A673 (cell line): ENCODE data around the gene RELL1. TPM values are rescaled to one million over a fixed set of nuclear protein-coding genes. Genes with fewer than 3 reads are reported as not detected.

Experiments used
- BruUV-seq: library from RNA; stranded (reverse); fragments of 400-500 nt; replicated peaks from 2 replicates; lab custom pipeline; 2021; lab: Mats Ljungman, UMichigan
- CTCF ChIA-PET: fragments of 300-600 bp; sonication (Branson Sonifier 250); formaldehyde crosslinking; loops from one replicate; lab custom pipeline; 2022; ENCODE audit warnings: antibody characterized with exemption; lab: Charles Lee
- POLR2A ChIA-PET: fragments of 300-600 bp; sonication (Branson Sonifier 250); formaldehyde crosslinking; loops from one replicate; lab custom pipeline; 2022; ENCODE audit warnings: antibody characterized with exemption; ENCODE audit not compliant: low non-redundant PET; lab: Charles Lee
- DNase-seq: peaks from one replicate; pipeline ENCODE4 v3.0.0-alpha.2; 2015; ENCODE audit warnings: low spot score
- H3K27ac ChIP-seq: fragments of 200-600 bp; sonication (generic); 2 replicates; pipeline ENCODE4 v1.5.1; 2016; ENCODE audit warnings: mixed run types, low read depth, mild to moderate bottlenecking, mixed read lengths, antibody characterized with exemption, low read length; ENCODE audit not compliant: poor library complexity, severe bottlenecking
- H3K27me3 ChIP-seq: fragments of 200-600 bp; sonication (generic); replicated peaks from 2 replicates; pipeline ENCODE4 v1.6.1; 2017; ENCODE audit warnings: mixed run types, low read depth, mild to moderate bottlenecking, mixed read lengths, antibody characterized with exemption, low read length; ENCODE audit not compliant: insufficient read depth, poor library complexity
- H3K36me3 ChIP-seq: fragments of 200-600 bp; sonication (generic); 2 replicates; pipeline ENCODE4 v1.6.1; 2016; ENCODE audit warnings: mixed run types, mild to moderate bottlenecking, mixed read lengths, antibody characterized with exemption, low read length; ENCODE audit not compliant: insufficient read depth, poor library complexity, severe bottlenecking
- H3K4me1 ChIP-seq: fragments of 200-600 bp; sonication (generic); 2 replicates; pipeline ENCODE4 v1.6.1; 2017; ENCODE audit warnings: mixed run types, mild to moderate bottlenecking, mixed read lengths, antibody characterized with exemption, low read length; ENCODE audit not compliant: insufficient read depth, poor library complexity, severe bottlenecking
- H3K4me3 ChIP-seq: fragments of 200-600 bp; sonication (generic); 2 replicates; pipeline ENCODE4 v1.5.1; 2016; ENCODE audit warnings: low read depth, mixed run types, mild to moderate bottlenecking, mixed read lengths, low read length; ENCODE audit not compliant: poor library complexity, severe bottlenecking
- H3K9me3 ChIP-seq: fragments of 200-600 bp; sonication (generic); 2 replicates; pipeline ENCODE4 v1.6.1; 2016; ENCODE audit warnings: mixed run types, low read depth, mild to moderate bottlenecking, mixed read lengths, antibody characterized with exemption, low read length; ENCODE audit not compliant: poor library complexity, severe bottlenecking
- EZH2 ChIP-seq: fragments of 200-600 bp; sonication (generic); IDR thresholded peaks from 2 replicates; pipeline ENCODE4 v1.6.1; 2017; ENCODE audit warnings: borderline replicate concordance, low read depth, mild to moderate bottlenecking, mixed read lengths, antibody characterized with exemption, low read length; ENCODE audit not compliant: poor library complexity, severe bottlenecking
- intact Hi-C: fragments of 100-400 bp; cut with micrococcal nuclease; formaldehyde crosslinking; loops from one replicate; pipeline ENCODE4 v1.10.0; 2022; ENCODE audit not compliant: unreplicated experiment
- total RNA-seq: library from RNA; stranded (reverse); gene quantifications from 2 replicates; pipeline ENCODE4 v1.2.3, GENCODE V29; 2021
- TF ChIP-seq, protein P1 (sequence below): fragments of 300-800, 200-600 bp; sonication (generic); conservative IDR thresholded peaks from 2 replicates; pipeline ENCODE4 v1.5.1; 2017; ENCODE audit warnings: low read depth, mild to moderate bottlenecking, antibody characterized with exemption, low read length, moderate library complexity, mixed read lengths

The RELL1 gene
- total RNA-seq, 1 experiment from 2014 or later, result 6.0 TPM

DNA sequence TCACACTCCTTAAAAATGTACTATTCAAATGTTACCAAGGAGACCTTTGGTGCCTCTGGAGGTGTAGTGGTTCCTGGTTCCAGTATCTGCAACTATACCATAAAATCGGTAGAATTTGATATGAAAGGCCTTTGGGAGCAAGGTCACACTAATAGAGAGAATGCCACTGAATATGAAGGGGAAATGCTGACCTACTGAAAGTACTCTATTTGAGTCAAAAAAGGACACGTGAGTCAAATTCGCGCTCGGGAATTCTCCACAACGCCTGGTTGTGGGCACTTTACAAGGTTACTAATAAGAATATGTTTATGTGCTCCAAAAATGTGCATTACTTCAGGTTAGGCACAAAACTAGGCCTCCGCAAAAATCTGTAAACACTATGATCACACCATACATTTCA, 39.5 kb upstream of the RELL1 start:
- Histone ChIP-seq H3K9me3 (no peaks in the 10 kb centered on the region), H3K4me3 (no peak overlapping the region), H3K27me3 (no peaks in the 10 kb centered on the region), H3K36me3 (no peaks in the 10 kb centered on the region), H3K27ac (no peak overlapping the region), H3K4me1 (no peaks in the 10 kb centered on the region)
- BruUV-seq, result no TSS peak
- no peak for TF ChIP-seq EZH2
- TF ChIP-seq, protein P1, sequence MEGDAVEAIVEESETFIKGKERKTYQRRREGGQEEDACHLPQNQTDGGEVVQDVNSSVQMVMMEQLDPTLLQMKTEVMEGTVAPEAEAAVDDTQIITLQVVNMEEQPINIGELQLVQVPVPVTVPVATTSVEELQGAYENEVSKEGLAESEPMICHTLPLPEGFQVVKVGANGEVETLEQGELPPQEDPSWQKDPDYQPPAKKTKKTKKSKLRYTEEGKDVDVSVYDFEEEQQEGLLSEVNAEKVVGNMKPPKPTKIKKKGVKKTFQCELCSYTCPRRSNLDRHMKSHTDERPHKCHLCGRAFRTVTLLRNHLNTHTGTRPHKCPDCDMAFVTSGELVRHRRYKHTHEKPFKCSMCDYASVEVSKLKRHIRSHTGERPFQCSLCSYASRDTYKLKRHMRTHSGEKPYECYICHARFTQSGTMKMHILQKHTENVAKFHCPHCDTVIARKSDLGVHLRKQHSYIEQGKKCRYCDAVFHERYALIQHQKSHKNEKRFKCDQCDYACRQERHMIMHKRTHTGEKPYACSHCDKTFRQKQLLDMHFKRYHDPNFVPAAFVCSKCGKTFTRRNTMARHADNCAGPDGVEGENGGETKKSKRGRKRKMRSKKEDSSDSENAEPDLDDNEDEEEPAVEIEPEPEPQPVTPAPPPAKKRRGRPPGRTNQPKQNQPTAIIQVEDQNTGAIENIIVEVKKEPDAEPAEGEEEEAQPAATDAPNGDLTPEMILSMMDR, result no peak
- DNase-seq, result no peak
- intact Hi-C loops, result no loop called here
- POLR2A ChIA-PET, result no interaction called here
- CTCF ChIA-PET, result no interaction called here

- TF ChIP-seq, protein P1, result no peak
- TF ChIP-seq EZH2, result no peak
- BruUV-seq, result no TSS peak
- H3K9me3 ChIP-seq, result no peaks in the 10 kb centered on the region
- no peaks in the 10 kb centered on the region for H3K36me3 ChIP-seq
- H3K27ac ChIP-seq, result no peak overlapping the region
- POLR2A ChIA-PET, result no interaction called here
- DNase-seq, result no peak
- no peaks in the 10 kb centered on the region for H3K4me1 ChIP-seq
- CTCF ChIA-PET, result no interaction called here
- no peaks in the 10 kb centered on the region for H3K27me3 ChIP-seq
- intact Hi-C loops, result no loop called here
- H3K4me3 ChIP-seq, result no peak overlapping the region
Observed at GRCh38 chr4:37723067-37723466, 36.9 kb upstream of the RELL1 start.

GRCh38 chr4:37721995-37722638, 35.9 kb upstream of the RELL1 start:
- H3K4me1 ChIP-seq, result no peaks in the 10 kb centered on the region
- DNase-seq, result no peak
- intact Hi-C loops, result no loop called here
- CTCF ChIA-PET, result no interaction called here
- no peaks in the 10 kb centered on the region for H3K36me3 ChIP-seq
- POLR2A ChIA-PET, result no interaction called here
- H3K9me3 ChIP-seq, result no peaks in the 10 kb centered on the region
- no peak overlapping the region for H3K27ac ChIP-seq
- TF ChIP-seq, protein P1, result no peak
- no peak for TF ChIP-seq EZH2
- no TSS peak for BruUV-seq
- H3K27me3 ChIP-seq, result no peaks in the 10 kb centered on the region
- H3K4me3 ChIP-seq, result no peak overlapping the region
